Breast epithelium (tissue), 4 donors: ENCODE data around the gene RSAD1. TPM values are rescaled to one million over a fixed set of nuclear protein-coding genes. Genes with fewer than 3 reads are reported as not detected.

Experiments used
- DNase-seq, 2 donors: peaks; one replicate each; pipeline ENCODE4 v3.0.0-alpha.2; 2019; ENCODE audit warnings: low spot score in 2 of 2
- H3K27ac ChIP-seq, 2 donors: fragments of 200-600 bp; sonication (generic) in 1 of 2; one replicate each; pipeline ENCODE4 v1.5.1; 2016 to 2019; ENCODE audit warnings: mild to moderate bottlenecking in 1 of 2
- H3K27me3 ChIP-seq, 2 donors: fragments of 200-600 bp; sonication (generic) in 1 of 2; one replicate each; pipeline versions ENCODE4 v1.5.1 to v1.6.0; 2017 to 2019; ENCODE audit warnings: control low read depth in 1 of 2, mild to moderate bottlenecking in 1 of 2
- H3K36me3 ChIP-seq: fragments of 200-600 bp; one replicate; pipeline ENCODE4 v1.5.1; 2019
- H3K4me1 ChIP-seq, 2 donors: fragments of 200-600 bp; sonication (generic); one replicate each; pipeline ENCODE4 v1.5.1; 2016 to 2019; ENCODE audit warnings: control low read depth in 1 of 2
- H3K4me3 ChIP-seq, 3 donors: fragments of 200-600 bp; sonication (generic); 1 replicate in 2 of 3; 2 replicates in 1 of 3; pipeline ENCODE4 v1.5.1; 2016 to 2019; ENCODE audit warnings: mild to moderate bottlenecking in 3 of 3, moderate library complexity in 2 of 3
- H3K9me3 ChIP-seq, 2 donors: fragments of 200-600 bp; sonication (generic) in 1 of 2; one replicate each; pipeline ENCODE4 v1.5.1; 2016 to 2019; ENCODE audit warnings: control low read depth in 1 of 2
- CTCF ChIP-seq, 3 donors: fragments of 450-650 bp; IDR thresholded peaks; one replicate each; pipeline ENCODE4 v1.5.1; 2016 to 2017; ENCODE audit warnings: antibody characterized with exemption in 3 of 3, mild to moderate bottlenecking in 3 of 3, moderate library complexity in 3 of 3
- POLR2A ChIP-seq: fragments of 450-650 bp; IDR thresholded peaks from one replicate; pipeline ENCODE4 v1.6.1; 2016; ENCODE audit warnings: antibody characterized with exemption, mild to moderate bottlenecking, moderate library complexity
- POLR2AphosphoS5 ChIP-seq, 3 donors: sonication (generic); formaldehyde crosslinking; IDR thresholded peaks; one replicate each; pipeline ENCODE4 v1.6.1; 2017; ENCODE audit warnings: antibody characterized with exemption in 3 of 3
- intact Hi-C: fragments of 100-400 bp; cut with DNase I; formaldehyde crosslinking; loops from one replicate; pipeline ENCODE4 v1.15.1; 2023; ENCODE audit warnings: low total_unique reads
- total RNA-seq, 3 donors: library from RNA; depleted of rRNA; stranded (reverse); fragments of >200 nt; gene quantifications; one replicate each; pipeline ENCODE4 v1.1.0, GENCODE V29; 2016

The RSAD1 gene
- total RNA-seq, 3 donors from 2014 or later, result 33.6 to 39.0 (median 35.1) TPM

- Histone ChIP-seq H3K36me3 (no peaks in the 10 kb centered on the region), H3K4me3 (no peak overlapping the region), H3K9me3 (no peaks in the 10 kb centered on the region), H3K27me3 (no peaks in the 10 kb centered on the region), H3K27ac (no peak overlapping the region), H3K4me1 (peaks cover 7 to 8% of the 10 kb centered on the region in 2 donors)
- TF ChIP-seq CTCF (IDR thresholded peaks at IDR 0.05), result no peak
- TF ChIP-seq POLR2A, result no peak
- TF ChIP-seq POLR2AphosphoS5 (IDR thresholded peaks at IDR 0.05), result no peak
- DNase-seq, result no peak
- intact Hi-C loops, result no loop called here
Observed at GRCh38 chr17:50437409-50437808, 41.3 kb upstream of the RSAD1 start.

GRCh38 chr17:50439008-50439407, 39.7 kb upstream of the RSAD1 start:
- no peak for TF ChIP-seq CTCF (IDR thresholded peaks at IDR 0.05)
- TF ChIP-seq POLR2AphosphoS5 (IDR thresholded peaks at IDR 0.05), result no peak
- TF ChIP-seq POLR2A, result no peak
- Histone ChIP-seq H3K4me3 (no peak overlapping the region), H3K27ac (no peak overlapping the region), H3K9me3 (no peaks in the 10 kb centered on the region), H3K36me3 (no peaks in the 10 kb centered on the region), H3K4me1 (peaks cover 7 to 8% of the 10 kb centered on the region in 2 donors), H3K27me3 (no peaks in the 10 kb centered on the region)
- intact Hi-C loops, result no loop called here
- DNase-seq, result no peak

DNA sequence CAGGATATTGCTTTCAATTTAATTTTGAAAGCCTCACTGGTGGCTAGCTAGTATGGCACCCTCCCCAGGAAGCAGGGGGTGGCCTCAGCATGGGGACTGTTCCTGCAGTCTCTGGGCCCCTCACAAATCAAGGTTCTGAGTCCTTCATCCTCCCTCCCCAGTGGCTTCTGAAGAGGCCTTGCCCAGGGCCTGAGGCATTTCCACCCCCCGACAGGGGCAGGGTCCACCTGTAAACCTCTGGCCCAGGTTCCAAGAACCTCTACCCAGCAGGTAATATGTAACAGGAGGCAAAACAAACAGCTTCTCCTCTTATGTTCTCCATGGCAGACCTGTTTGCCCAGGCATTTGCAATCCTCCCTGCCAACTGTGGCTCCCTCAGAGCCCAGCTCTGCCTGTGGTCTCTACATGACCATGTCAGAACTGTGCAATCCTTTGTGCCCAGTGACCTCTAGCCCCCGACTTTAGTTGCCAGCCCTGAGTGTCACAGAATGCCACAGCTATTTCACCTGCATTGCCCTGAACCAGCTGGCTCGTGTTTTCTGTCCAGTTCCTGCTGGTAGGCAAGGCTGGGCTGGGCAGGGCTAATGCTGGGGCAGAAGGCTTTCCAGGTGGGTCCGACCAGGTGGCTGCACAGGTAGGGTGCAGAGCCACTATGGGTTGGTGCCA, 38.4 kb upstream of the RSAD1 start:
- Histone ChIP-seq H3K27me3 (no peaks in the 10 kb centered on the region), H3K36me3 (no peaks in the 10 kb centered on the region), H3K4me3 (no peak overlapping the region), H3K4me1 (peaks cover 7 to 8% of the 10 kb centered on the region in 2 donors), H3K9me3 (no peaks in the 10 kb centered on the region), H3K27ac (peak overlapping the region; percentile 79 to 82)
- TF ChIP-seq POLR2AphosphoS5 (IDR thresholded peaks at IDR 0.05), result no peak
- TF ChIP-seq POLR2A, result no peak
- no peak for TF ChIP-seq CTCF (IDR thresholded peaks at IDR 0.05)
- intact Hi-C loops, result no loop called here
- DNase-seq, result peak; percentile 56 to 73

GRCh38 chr17:50440838-50441829, 37.5 kb upstream of the RSAD1 start:
- no peaks in the 10 kb centered on the region for H3K9me3 ChIP-seq
- H3K4me3 ChIP-seq, result no peak overlapping the region
- intact Hi-C loops, result no loop called here
- TF ChIP-seq POLR2A, result no peak
- no peak for TF ChIP-seq CTCF (IDR thresholded peaks at IDR 0.05)
- no peak for TF ChIP-seq POLR2AphosphoS5 (IDR thresholded peaks at IDR 0.05)
- H3K27me3 ChIP-seq, result no peaks in the 10 kb centered on the region
- H3K4me1 ChIP-seq, result peaks cover 7 to 8% of the 10 kb centered on the region in 2 donors
- DNase-seq, result no peak
- no peaks in the 10 kb centered on the region for H3K36me3 ChIP-seq
- H3K27ac ChIP-seq, result peak overlapping the region; percentile 79 to 82
